ENCODE measurements around the gene DNAH3.

The DNAH3 gene

GRCh38 chr16:20902426-20902825 lies 248.2 kb downstream of the DNAH3 start:
- H3K9me2 ChIP-seq (ENCODE audit: low read depth, low read length) = no peaks in the 10 kb centered on the region
- TF ChIP-seq EZH2 (IDR thresholded peaks at IDR 0.05; ENCODE audit: borderline replicate concordance, low read length) = no peak
- TF ChIP-seq CTCF (IDR thresholded peaks at IDR 0.05; ENCODE audit: low read length) = no peak
- no peaks in the 10 kb centered on the region for H4K20me1 ChIP-seq (ENCODE audit: insufficient read depth, low read length)
- no peak overlapping the region for H2AFZ ChIP-seq (ENCODE audit: low read length)
- no peaks in the 10 kb centered on the region for H3K79me2 ChIP-seq (ENCODE audit: insufficient read depth, low read length)
- H3K4me2 ChIP-seq (ENCODE audit: low read length) = no peak overlapping the region
- no peaks in the 10 kb centered on the region for H3K27me3 ChIP-seq (ENCODE audit: insufficient read depth, low read length)
- no peaks in the 10 kb centered on the region for H3K9me3 ChIP-seq (ENCODE audit: low read length)
- H3K36me3 ChIP-seq (ENCODE audit: insufficient read depth, low read length) = peaks cover 12% of the 10 kb centered on the region
- H3F3A ChIP-seq (ENCODE audit: insufficient read depth, low read length) = 0 out of 2 replicates have a peak, but pooled peaks cover 6% of the 10 kb centered on the region
- peaks cover 46% of the 10 kb centered on the region for H3K4me1 ChIP-seq (ENCODE audit: insufficient read depth, low read length, severe bottlenecking)
- no peak overlapping the region for H3K27ac ChIP-seq (ENCODE audit: low read depth, low read length, poor library complexity, severe bottlenecking)
- H3K4me3 ChIP-seq (ENCODE audit: low read depth, low read length, poor library complexity, severe bottlenecking) = no peak overlapping the region
- H3K9ac ChIP-seq (ENCODE audit: low read length) = no peak overlapping the region

- Histone ChIP-seq H3K4me2 (ENCODE audit: low read length) (peak overlapping the region; percentile 95), H3K27ac (ENCODE audit: low read depth, low read length, poor library complexity, severe bottlenecking) (peak overlapping the region; percentile 74), H3K79me2 (ENCODE audit: insufficient read depth, low read length) (no peaks in the 10 kb centered on the region), H3K4me3 (ENCODE audit: low read depth, low read length, poor library complexity, severe bottlenecking) (peak overlapping the region; percentile 99), H3K27me3 (ENCODE audit: insufficient read depth, low read length) (no peaks in the 10 kb centered on the region), H3K9me2 (ENCODE audit: low read depth, low read length) (no peaks in the 10 kb centered on the region), H3K36me3 (ENCODE audit: insufficient read depth, low read length) (peaks cover 12% of the 10 kb centered on the region), H3F3A (ENCODE audit: insufficient read depth, low read length) (0 out of 2 replicates have a peak, but pooled peaks cover 6% of the 10 kb centered on the region), H4K20me1 (ENCODE audit: insufficient read depth, low read length) (no peaks in the 10 kb centered on the region), H3K9ac (ENCODE audit: low read length) (peak overlapping the region; percentile 80), H3K9me3 (ENCODE audit: low read length) (no peaks in the 10 kb centered on the region), H3K4me1 (ENCODE audit: insufficient read depth, low read length, severe bottlenecking) (peaks cover 46% of the 10 kb centered on the region), H2AFZ (ENCODE audit: low read length) (no peak overlapping the region)
- TF ChIP-seq EZH2 (IDR thresholded peaks at IDR 0.05; ENCODE audit: borderline replicate concordance, low read length) (no peak), CTCF (IDR thresholded peaks at IDR 0.05; ENCODE audit: low read length) (no peak)
Observed at GRCh38 chr16:20901436-20902112, 249.1 kb downstream of the DNAH3 start.

- peak overlapping the region; percentile 74 for H3K27ac ChIP-seq (ENCODE audit: low read depth, low read length, poor library complexity, severe bottlenecking)
- peak overlapping the region; percentile 64; the same call in 1 of the 2 replicates for H2AFZ ChIP-seq (ENCODE audit: low read length)
- H4K20me1 ChIP-seq (ENCODE audit: insufficient read depth, low read length) = no peaks in the 10 kb centered on the region
- peaks cover 46% of the 10 kb centered on the region for H3K4me1 ChIP-seq (ENCODE audit: insufficient read depth, low read length, severe bottlenecking)
- H3K27me3 ChIP-seq (ENCODE audit: insufficient read depth, low read length) = no peaks in the 10 kb centered on the region
- TF ChIP-seq EZH2 (IDR thresholded peaks at IDR 0.05; ENCODE audit: borderline replicate concordance, low read length) (no peak), CTCF (IDR thresholded peaks at IDR 0.05; ENCODE audit: low read length) (no peak)
- H3K79me2 ChIP-seq (ENCODE audit: insufficient read depth, low read length) = no peaks in the 10 kb centered on the region
- H3K9me2 ChIP-seq (ENCODE audit: low read depth, low read length) = no peaks in the 10 kb centered on the region
- H3K9me3 ChIP-seq (ENCODE audit: low read length) = no peaks in the 10 kb centered on the region
- H3K4me2 ChIP-seq (ENCODE audit: low read length) = peak overlapping the region; percentile 95
- H3K36me3 ChIP-seq (ENCODE audit: insufficient read depth, low read length) = peaks cover 15% of the 10 kb centered on the region
- peak overlapping the region; percentile 80 for H3K9ac ChIP-seq (ENCODE audit: low read length)
- H3F3A ChIP-seq (ENCODE audit: insufficient read depth, low read length) = 0 out of 2 replicates have a peak, but pooled peaks cover 6% of the 10 kb centered on the region
- H3K4me3 ChIP-seq (ENCODE audit: low read depth, low read length, poor library complexity, severe bottlenecking) = peak overlapping the region; percentile 99
Observed at GRCh38 chr16:20901068-20901435, 249.6 kb downstream of the DNAH3 start.

Data from OCI-LY1 (cell line).